BLaER1 (cell line): ENCODE measurements around the gene RIN3.

Experiments
- H3K27ac ChIP-seq: shearing (Covaris generic); formaldehyde crosslinking; 2 replicates; pipeline ENCODE4 v1.8.1; 2022
- H3K27me3 ChIP-seq: shearing (Covaris generic); formaldehyde crosslinking; 2 replicates; pipeline ENCODE4 v1.8.1; 2022
- H3K36me3 ChIP-seq: shearing (Covaris generic); formaldehyde crosslinking; 2 replicates; pipeline ENCODE4 v1.8.1; 2022
- H3K4me1 ChIP-seq: shearing (Covaris generic); formaldehyde crosslinking; 2 replicates; pipeline ENCODE4 v1.8.1; 2022
- H3K4me2 ChIP-seq: shearing (Covaris generic); formaldehyde crosslinking; 2 replicates; pipeline ENCODE4 v1.8.1; 2022
- H3K4me3 ChIP-seq: shearing (Covaris generic); formaldehyde crosslinking; 2 replicates; pipeline ENCODE4 v1.8.1; 2022
- H3K9ac ChIP-seq: shearing (Covaris generic); formaldehyde crosslinking; 2 replicates; pipeline ENCODE4 v1.8.1; 2022
- H3K9me3 ChIP-seq: shearing (Covaris generic); formaldehyde crosslinking; 2 replicates; pipeline ENCODE4 v1.8.1; 2022
- H4K20me1 ChIP-seq: shearing (Covaris generic); formaldehyde crosslinking; 2 replicates; pipeline ENCODE4 v1.8.1; 2022
- Cebpa-rat ChIP-seq: shearing (Covaris generic); IDR thresholded peaks from 2 replicates; pipeline ENCODE4 v1.8.1; 2022

Gene RIN3

DNA sequence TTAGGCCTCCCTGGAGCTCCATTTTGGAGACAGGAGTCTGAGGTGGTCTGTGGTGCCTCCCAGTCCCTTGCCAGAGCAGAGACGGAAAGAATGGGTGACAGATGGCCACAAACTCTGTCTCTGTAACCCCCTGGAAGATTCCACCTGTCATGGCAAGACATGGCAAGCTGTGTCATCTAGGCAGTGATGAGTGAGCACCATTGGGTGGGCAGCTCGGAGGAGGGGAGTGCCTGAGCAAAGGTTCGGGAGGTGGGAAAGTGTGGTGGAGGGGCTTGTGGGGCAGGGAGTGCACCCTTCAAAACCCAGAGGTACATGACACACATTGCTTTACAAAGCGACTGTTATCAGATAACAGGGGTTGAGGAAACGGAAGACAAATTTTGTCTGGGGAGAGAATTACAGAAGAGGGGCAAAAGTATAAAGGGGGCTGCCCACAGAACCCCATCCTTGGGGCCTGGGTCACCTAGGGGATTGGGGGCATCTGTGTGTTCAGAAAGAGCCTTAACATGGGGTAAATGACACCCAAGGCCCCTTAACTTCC is 3.5 kb downstream of the RIN3 start:
- Histone ChIP-seq H3K27me3 (peaks cover 7% of the 10 kb centered on the region; the same call in 1 of the 2 replicates), H3K4me1 (peaks cover 34% of the 10 kb centered on the region), H3K36me3 (no peaks in the 10 kb centered on the region), H4K20me1 (0 out of 2 replicates have a peak, but pooled peaks cover 14% of the 10 kb centered on the region), H3K9ac (no peak overlapping the region), H3K4me3 (no peak overlapping the region), H3K9me3 (no peaks in the 10 kb centered on the region), H3K27ac (no peak overlapping the region), H3K4me2 (no peak overlapping the region)
- TF ChIP-seq Cebpa-rat = no peak

DNA sequence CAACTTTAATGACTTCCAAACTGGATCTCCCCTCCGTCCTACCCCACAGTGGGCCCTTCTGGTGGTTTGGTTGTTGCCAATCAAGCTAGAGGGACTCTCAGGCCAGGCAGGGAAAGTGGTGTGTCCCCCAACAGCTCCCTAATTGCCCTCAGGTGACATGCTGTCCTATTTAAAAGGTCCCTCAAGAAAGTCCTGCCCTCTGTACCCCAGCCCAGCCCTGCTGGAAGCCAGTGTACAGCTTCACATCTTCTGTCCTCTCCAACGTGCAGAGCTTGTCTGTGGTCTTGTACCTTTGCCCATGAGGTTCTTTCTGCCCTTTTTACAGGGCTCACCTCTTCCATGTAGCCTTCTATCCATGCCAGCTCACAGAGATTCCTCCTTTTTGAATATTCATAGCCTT is 4.2 kb downstream of the RIN3 start:
- H3K9ac ChIP-seq = no peak overlapping the region
- TF ChIP-seq Cebpa-rat = no peak
- H3K4me1 ChIP-seq = peaks cover 30% of the 10 kb centered on the region
- peaks cover 18% of the 10 kb centered on the region; the same call in 1 of the 2 replicates for H4K20me1 ChIP-seq
- no peak overlapping the region for H3K4me2 ChIP-seq
- peaks cover 7% of the 10 kb centered on the region; the same call in 1 of the 2 replicates for H3K27me3 ChIP-seq
- H3K4me3 ChIP-seq = no peak overlapping the region
- H3K27ac ChIP-seq = no peak overlapping the region
- H3K36me3 ChIP-seq = no peaks in the 10 kb centered on the region
- no peaks in the 10 kb centered on the region for H3K9me3 ChIP-seq

DNA sequence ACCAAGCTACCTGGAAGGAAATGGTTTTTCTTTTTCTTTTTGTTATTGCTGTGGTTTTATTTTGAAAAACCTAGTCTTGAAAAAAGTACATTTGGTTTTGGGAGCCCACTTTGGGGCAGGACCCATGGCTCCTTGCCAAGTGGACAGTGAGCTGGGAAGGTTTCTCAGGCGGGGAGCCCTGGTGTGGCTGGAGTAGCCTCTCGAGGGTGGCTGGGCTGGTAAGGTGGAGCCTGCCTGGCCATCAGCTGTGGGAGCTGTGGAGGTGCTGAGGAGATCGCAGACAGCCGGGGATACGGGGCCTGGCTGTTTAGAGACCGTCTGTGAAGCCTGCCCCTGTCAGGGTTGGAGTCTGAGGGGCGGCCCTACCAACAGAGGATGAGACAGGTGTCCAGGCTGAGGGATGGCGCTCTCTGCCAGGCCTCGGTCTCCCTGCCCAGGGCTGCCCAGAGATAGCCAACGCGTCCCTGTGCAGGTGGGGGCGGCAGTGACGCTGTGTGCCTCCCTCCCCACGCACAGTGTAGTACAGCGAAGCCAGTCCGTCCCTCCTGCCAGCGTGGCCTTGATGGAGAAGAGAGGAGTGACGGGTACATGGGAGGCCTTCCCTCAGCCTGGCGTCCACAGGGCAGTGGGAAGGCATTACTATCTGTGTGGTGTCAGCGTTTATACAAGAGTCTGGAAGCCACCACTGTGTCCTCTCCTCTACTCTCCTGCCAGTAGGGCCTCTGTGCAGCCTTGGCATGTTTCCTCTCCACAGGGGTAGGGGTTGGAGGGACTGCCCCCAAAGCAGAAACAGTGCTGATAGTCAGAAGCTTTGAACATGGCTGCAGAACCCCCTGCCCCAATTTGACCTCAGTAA is 5.9 kb downstream of the RIN3 start:
- Histone ChIP-seq H3K27me3 (peaks cover 2% of the 10 kb centered on the region; the same call in 1 of the 2 replicates), H4K20me1 (peaks cover 33% of the 10 kb centered on the region; the same call in 1 of the 2 replicates), H3K27ac (no peak overlapping the region), H3K4me1 (peaks cover 24% of the 10 kb centered on the region), H3K9me3 (no peaks in the 10 kb centered on the region), H3K9ac (no peak overlapping the region), H3K4me2 (no peak overlapping the region; the same call in 1 of the 2 replicates), H3K4me3 (no peak overlapping the region), H3K36me3 (no peaks in the 10 kb centered on the region)
- TF ChIP-seq Cebpa-rat = no peak

DNA sequence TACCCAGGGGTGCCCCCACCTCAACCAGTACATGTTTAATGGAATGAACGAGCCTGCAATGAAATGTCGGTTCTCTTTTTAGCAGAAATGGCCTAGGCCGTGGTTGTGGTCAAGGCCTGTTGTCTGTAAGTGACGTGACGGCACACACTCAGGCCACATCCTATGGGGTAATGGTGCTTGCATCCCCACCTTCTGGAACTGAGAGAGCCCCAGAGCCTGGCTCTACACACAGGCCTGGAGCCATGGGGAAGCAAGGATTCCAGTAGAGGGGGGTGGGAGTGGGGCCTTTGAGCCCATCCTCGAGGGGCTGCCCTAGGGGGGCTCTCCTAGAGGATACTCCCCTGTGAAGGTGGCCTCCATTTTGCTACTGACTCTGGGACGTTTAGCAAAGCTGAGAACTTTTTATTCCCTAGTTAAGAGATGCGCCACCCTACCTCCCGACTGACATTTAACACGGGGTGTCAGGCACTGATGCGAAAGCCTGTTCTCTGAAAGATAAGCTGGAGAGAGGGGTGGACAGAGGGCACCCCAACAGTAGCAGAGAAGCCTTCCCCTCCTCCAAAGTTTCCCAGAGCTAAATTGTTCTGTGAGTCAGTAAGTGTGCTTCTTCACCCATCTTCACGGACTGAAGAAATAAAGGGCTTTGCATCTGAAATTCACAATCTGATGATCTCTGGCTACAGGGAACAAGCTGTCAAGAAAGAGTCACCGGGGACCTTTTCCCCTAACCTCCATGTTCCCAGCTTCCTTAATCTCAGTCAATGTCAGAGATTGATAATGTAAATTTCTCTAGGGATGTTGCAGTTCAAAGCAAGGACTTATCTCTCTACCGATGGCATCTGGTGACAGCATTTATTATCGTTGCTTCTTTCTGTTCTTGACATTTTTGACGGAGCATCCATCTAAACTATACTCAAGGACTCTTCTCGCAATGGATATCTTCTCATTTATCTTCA is 6.8 kb downstream of the RIN3 start:
- H3K27me3 ChIP-seq = no peaks in the 10 kb centered on the region
- no peaks in the 10 kb centered on the region for H3K36me3 ChIP-seq
- H3K4me2 ChIP-seq = no peak overlapping the region; the same call in 1 of the 2 replicates
- H3K27ac ChIP-seq = no peak overlapping the region
- peaks cover 24% of the 10 kb centered on the region for H3K4me1 ChIP-seq
- peaks cover 34% of the 10 kb centered on the region for H4K20me1 ChIP-seq
- no peak for TF ChIP-seq Cebpa-rat
- no peak overlapping the region for H3K9ac ChIP-seq
- H3K9me3 ChIP-seq = no peaks in the 10 kb centered on the region
- H3K4me3 ChIP-seq = no peak overlapping the region

DNA sequence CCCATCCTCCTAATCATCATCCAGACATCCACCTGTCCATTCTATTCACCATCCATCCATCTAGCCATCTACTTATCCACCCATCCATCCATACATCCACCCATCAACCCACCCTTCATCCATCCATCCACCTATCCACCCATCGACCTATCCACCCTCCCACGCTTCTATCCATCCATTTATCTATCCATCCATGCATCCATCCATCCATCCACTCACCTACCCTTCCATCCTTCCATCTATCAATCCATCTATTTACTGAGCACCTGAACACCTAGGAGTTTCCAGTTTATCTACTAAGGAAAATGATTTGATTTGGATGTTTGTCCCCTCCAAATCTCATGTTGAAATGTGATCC is 7.5 kb downstream of the RIN3 start:
- Histone ChIP-seq H3K27ac (no peak overlapping the region), H3K27me3 (no peaks in the 10 kb centered on the region), H3K4me2 (no peak overlapping the region), H4K20me1 (peaks cover 33% of the 10 kb centered on the region), H3K4me3 (no peak overlapping the region), H3K9ac (no peak overlapping the region), H3K36me3 (no peaks in the 10 kb centered on the region), H3K9me3 (no peaks in the 10 kb centered on the region), H3K4me1 (peaks cover 21% of the 10 kb centered on the region)
- TF ChIP-seq Cebpa-rat = no peak

DNA sequence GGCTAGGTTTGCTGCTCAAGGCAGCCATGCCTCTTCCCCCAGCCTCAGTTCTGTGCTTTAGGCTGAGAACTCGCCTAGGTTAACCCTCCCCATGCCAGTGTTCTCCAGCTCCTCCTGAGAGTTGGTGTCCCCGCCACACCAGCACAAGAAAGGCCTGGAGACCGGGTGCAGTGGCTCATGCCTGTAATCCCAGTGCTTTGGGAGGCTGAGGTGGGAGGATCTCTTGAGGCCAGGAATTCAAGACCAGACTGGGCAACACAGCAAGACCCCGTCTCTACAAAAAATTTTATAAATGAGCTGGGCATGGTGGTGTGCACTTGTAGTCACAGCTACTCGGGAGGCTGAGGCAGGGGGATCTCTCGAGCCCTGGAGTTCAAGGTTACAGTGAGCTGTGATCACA is 10.2 kb downstream of the RIN3 start:
- no peaks in the 10 kb centered on the region for H3K9me3 ChIP-seq
- peaks cover 19% of the 10 kb centered on the region for H3K4me1 ChIP-seq
- H4K20me1 ChIP-seq = peaks cover 19% of the 10 kb centered on the region
- H3K4me2 ChIP-seq = peak overlapping the region; percentile 63
- H3K27ac ChIP-seq = no peak overlapping the region
- no peaks in the 10 kb centered on the region for H3K36me3 ChIP-seq
- TF ChIP-seq Cebpa-rat = no peak
- H3K4me3 ChIP-seq = no peak overlapping the region
- no peaks in the 10 kb centered on the region for H3K27me3 ChIP-seq
- no peak overlapping the region for H3K9ac ChIP-seq

DNA sequence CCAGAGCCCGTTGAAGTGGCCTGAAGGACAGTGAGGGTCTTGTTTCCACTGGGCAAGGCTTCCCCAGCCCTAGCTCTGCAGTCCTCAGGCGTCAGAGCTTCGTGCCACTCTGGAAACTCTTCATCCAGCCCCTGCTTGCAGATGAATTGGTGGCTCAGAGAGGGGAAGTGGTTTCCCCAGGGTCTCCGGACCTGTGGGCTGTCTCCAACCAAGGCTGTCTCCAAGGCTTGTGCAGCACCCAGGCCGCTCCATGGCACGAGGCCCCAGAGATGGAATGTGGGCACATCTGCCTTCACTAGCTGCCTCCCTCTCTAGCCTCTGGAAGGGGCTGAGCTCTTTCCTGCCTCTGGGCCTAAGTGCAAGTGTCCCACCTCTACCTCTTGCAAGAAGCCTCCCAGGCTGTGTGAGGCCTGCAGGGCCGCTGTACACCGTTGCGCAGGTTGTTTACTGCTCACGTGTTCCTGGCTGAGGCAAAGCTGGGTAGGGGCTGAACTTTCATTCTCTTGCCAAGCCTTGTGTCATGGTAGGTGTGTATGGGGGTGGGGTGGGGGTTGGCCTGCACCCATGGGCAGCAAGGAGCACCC is 11.1 kb downstream of the RIN3 start:
- no peak overlapping the region; the same call in 1 of the 2 replicates for H3K9ac ChIP-seq
- no peaks in the 10 kb centered on the region for H3K9me3 ChIP-seq
- H3K27me3 ChIP-seq = no peaks in the 10 kb centered on the region

DNA sequence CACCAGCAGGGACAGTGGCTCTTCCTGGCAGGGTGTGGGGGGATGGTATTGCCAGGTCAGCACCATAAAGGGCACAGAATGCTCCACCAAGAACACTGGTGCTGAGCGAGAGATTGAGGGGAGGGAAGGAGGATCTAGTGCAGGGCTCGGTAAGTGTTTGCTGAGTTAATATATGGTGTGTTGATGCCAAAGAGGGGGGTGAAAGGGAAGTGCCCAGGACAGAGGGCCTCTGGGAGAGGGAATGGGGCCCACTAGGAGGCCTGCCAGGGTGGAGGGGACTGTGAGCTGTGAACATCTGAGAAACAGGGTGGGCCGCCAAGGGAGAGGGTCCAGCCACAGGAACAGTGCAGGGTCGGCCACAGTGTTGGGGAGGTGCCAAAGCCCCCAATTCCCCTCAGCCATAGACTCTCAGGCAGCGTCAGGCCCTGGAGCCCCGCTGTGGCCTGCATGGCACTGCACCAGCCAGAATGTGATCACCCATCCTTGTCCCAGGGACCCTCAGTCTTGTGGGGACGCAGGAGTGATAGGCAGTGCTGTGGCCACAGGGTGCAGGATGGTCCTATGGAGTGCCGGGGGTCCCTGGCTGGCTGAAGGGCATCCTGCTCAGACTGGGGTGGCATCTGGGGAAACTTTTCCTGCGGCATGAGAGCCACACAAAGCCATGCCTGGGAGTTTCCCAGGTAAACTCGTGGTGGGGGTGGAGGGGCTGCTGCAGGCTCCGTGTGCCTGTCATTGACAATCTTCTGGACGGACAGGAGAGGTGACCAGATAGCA is 11.9 kb downstream of the RIN3 start:
- H3K27ac ChIP-seq = no peak overlapping the region; the same call in 1 of the 2 replicates
- H3K27me3 ChIP-seq = no peaks in the 10 kb centered on the region
- peaks cover 29% of the 10 kb centered on the region for H3K4me1 ChIP-seq
- no peak overlapping the region for H3K4me3 ChIP-seq
- no peaks in the 10 kb centered on the region for H3K36me3 ChIP-seq
- peaks cover 19% of the 10 kb centered on the region for H4K20me1 ChIP-seq
- no peaks in the 10 kb centered on the region for H3K9me3 ChIP-seq
- H3K4me2 ChIP-seq = peak overlapping the region; percentile 63
- TF ChIP-seq Cebpa-rat = no peak
- H3K9ac ChIP-seq = no peak overlapping the region

More for the DNA sequence above, 11.1 kb downstream of the RIN3 start:
- no peak for TF ChIP-seq Cebpa-rat
- no peaks in the 10 kb centered on the region for H3K36me3 ChIP-seq
- H3K27ac ChIP-seq = peak overlapping the region; percentile 40; the same call in 1 of the 2 replicates
- H3K4me1 ChIP-seq = peaks cover 21% of the 10 kb centered on the region
- H3K4me3 ChIP-seq = no peak overlapping the region
- H4K20me1 ChIP-seq = peaks cover 19% of the 10 kb centered on the region
- H3K4me2 ChIP-seq = peak overlapping the region; percentile 63

DNA sequence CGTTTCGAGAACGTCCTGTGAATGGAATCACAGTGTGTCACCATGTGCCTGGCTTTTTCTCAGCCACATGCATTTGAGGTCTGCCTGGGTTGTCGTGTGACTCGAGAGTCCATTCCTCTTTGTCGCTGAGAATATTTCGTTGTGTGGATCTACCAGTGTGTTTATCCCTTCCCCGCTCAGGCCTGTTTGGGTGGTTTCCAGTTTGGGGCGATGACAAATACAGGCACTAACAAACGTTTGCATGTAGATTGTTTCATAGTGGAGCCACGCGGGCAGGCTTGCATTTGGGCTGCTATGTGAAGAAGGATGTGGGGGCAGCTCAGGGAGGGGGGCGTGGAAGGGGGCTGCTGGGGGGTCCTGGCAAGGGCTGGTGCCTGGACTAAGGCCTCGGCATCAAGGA is 14.1 kb downstream of the RIN3 start:
- Histone ChIP-seq H3K9ac (no peak overlapping the region), H3K27me3 (no peaks in the 10 kb centered on the region), H3K4me2 (no peak overlapping the region), H3K4me3 (no peak overlapping the region), H3K9me3 (no peaks in the 10 kb centered on the region), H3K27ac (no peak overlapping the region), H3K4me1 (peaks cover 51% of the 10 kb centered on the region), H4K20me1 (peaks cover 16% of the 10 kb centered on the region), H3K36me3 (no peaks in the 10 kb centered on the region)
- no peak for TF ChIP-seq Cebpa-rat
